Fibroblast of skin of right quadriceps (primary cell): ENCODE measurements around the gene FBLN5.
"Not testable (repeated sequence)": the region's sequence is repeated elsewhere in the genome, so short reads cannot be mapped to it uniquely, and the experiment has no call there.

Experiments used
- DNase-seq: peaks from one replicate; pipeline ENCODE4 v3.0.0-alpha.2; 2013

The FBLN5 gene

DNA sequence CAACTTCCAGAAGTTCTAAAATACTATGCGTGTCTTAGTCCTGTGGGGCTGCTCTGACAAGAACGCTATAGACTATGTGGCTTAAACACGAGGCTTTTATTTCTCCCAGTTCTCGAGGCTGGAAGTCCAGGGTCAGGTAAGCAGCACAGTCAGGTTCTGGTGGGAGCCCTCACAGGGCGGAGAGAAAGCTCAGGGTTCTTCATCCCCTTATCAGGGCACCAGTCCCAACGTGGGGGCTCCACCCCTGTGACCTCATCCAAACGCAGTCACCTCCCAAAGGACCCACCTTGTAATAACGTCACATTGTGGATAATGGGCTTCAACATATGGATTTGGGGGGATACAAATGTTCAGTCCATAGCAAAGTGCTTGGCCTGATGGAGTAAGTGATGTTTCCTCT lies 43.0 kb downstream of the FBLN5 start:
- no peak for DNase-seq

DNA sequence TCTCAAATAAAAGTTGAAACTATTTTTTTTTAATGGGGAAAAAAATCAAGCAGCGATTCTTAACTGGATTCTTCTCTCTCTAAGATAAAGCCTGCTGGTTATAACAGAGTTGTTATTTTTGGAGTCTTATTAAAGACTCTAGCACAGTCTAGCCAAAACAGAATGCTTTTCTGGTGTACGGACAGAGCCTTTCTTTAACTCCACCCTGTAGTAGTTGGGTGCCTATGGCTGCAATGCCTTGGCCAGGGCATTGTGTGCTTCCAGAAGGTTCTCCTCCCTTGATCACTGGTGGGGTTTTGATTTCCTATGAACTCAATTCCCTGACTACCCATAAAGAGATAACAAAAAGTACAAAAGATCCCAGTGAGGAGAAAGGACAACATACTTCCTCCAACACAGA lies 44.4 kb downstream of the FBLN5 start:
- DNase-seq = no peak

DNA sequence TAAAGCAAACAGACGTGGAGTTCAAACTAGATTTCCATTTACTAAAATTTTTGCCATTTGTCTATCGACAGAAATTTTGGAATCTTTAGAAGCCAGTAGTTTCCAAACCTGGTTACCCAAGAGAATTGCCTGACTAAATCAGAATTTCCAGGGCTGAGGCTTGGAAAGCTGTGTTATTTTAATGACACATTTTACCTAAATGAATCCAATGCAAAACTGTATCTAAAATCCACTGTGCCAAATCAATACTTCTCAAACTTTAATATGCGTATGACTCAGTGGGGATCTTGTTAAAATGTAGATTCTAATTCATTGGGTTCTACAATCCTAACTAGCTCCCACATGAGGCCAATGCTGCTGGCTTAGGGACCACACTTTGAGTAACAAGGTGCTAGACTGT lies 45.2 kb downstream of the FBLN5 start:
- DNase-seq = no peak

- no peak for DNase-seq
These were observed 45.9 kb downstream of the FBLN5 start for GRCh38 chr14:91901449-91902226.

DNA sequence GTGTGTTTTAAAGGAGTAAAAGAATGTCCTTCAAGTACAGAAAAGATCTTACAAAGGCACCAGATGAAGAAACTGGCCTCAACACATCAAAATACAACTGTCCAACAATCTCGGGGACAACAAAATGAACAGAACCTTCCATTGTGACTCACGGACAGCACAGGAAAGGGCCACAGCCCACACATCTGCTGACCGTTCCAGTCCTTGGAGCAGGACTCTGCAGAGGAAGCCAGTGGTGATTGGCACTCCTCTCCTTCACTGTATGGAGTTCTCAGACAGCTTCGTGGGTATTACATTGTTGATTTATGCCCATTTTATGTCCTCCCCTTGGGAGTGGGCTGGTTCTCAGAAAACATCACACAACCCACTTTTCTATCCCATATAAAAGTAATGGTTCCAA lies 47.7 kb downstream of the FBLN5 start:
- no peak for DNase-seq

DNA sequence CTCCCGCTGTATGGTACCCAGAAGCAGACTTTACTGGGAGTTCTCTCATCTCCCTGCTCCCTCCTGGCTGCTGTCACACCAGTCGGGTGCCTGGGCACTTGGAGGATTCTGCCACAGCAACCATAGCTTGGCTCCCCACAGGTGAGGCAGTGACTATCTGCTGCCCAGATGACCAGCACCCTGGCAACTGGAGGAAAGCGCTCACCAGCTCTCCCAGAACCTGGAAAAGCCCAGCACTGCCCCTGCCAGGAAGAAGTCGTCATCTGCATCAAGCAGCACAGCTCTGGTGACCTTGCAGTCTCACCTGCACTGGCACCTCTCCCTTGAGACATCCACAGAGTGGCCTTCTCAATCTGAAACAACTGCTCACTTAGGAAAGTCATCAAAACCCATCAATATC lies 48.3 kb downstream of the FBLN5 start:
- DNase-seq = no peak

- DNase-seq = no peak
These were observed 49.1 kb downstream of the FBLN5 start for GRCh38 chr14:91898372-91898771.

- DNase-seq = not testable (repeated sequence)
These were observed 49.8 kb downstream of the FBLN5 start for GRCh38 chr14:91897716-91898115.

GRCh38 chr14:91897106-91897701 lies 50.3 kb downstream of the FBLN5 start:
- DNase-seq = peak; percentile 20

- DNase-seq = no peak
These were observed 51.1 kb downstream of the FBLN5 start for GRCh38 chr14:91896419-91896818.

DNA sequence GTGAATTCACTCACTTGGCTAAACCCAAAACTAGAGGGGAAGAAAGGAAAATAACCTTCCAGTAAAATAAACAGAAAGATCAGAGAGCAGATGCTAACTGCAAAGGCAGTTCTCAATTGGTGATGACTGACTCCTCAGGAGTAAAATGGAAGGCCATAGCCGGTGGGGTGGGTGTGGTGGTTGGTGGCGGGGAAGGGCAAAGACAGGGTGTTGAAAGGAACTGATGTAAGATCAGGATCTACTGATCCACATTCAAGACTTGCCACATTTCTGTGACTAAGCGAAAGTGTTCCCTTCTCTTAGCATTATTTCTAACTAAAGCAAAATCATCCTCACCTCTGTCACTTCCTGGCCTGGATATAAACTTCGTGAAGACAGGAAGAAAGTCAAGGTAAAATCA lies 53.8 kb downstream of the FBLN5 start:
- no peak for DNase-seq

DNA sequence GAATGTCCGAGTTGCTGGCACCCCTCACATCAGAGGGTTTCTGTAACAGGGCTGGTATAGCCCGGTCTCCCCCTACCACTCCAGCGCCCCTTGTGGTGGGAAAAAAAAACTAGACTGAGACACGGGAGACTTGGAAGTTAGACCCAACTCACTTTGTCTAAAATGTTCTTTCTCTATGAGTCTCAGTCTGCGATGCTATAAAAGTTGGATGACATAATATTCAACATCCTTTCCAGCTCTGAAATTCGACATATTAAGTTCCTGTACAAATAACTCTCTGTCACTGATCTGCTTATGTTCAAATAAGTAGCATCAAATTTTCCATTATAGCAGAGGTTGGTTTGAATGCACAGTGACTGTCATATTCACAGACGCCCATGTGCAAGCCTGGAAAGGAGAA lies 54.5 kb downstream of the FBLN5 start:
- DNase-seq = no peak

DNA sequence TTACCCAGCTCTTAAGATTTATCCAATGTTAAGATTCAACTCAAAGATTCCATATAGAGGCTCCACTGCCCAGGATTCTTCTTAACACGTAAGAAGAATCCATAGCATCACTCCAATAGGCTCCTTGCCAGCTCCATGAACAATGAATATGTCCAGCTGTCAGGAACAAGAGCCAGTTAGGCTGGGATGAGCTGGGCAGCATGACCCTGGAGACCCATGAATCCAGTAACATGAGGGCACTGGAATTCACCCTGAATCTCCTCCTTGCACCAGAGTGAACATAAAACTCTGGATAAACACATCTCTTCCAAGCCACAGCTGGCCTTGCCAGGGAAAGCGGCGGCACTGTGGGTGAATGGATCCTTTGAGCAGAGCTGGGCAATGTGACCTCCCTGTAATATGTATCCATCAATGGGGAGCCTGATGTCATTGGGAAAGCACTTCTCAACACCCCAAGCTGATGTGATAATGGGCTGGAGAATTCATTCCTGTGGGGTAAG lies 55.7 kb downstream of the FBLN5 start:
- DNase-seq = peak; percentile 25

GRCh38 chr14:91891101-91891500 lies 56.4 kb downstream of the FBLN5 start:
- DNase-seq = no peak

DNA sequence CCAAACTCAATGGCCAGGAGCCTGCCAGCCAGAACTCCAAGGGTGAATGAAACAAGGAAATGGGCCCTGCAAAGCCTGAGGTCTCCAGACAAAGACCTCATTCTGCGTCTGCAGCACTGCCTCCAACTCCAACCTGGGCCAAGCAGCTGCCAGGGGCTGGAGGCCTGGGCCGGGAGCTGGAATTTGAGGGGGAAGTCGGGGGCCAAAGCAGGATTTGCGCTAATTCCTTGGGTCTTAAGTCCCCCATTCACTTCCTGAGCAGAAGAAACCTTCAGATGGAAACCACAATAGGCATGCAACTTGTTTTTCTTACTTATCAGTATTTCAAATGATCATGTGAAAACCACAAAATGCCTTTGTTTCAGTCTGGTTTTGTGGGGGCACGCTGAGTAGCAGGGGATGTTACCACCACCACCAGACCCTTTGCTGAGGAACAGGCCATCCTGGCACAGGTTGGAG lies 57.2 kb downstream of the FBLN5 start:
- no peak for DNase-seq

GRCh38 chr14:91889477-91890211 lies 57.9 kb downstream of the FBLN5 start:
- DNase-seq = no peak

DNA sequence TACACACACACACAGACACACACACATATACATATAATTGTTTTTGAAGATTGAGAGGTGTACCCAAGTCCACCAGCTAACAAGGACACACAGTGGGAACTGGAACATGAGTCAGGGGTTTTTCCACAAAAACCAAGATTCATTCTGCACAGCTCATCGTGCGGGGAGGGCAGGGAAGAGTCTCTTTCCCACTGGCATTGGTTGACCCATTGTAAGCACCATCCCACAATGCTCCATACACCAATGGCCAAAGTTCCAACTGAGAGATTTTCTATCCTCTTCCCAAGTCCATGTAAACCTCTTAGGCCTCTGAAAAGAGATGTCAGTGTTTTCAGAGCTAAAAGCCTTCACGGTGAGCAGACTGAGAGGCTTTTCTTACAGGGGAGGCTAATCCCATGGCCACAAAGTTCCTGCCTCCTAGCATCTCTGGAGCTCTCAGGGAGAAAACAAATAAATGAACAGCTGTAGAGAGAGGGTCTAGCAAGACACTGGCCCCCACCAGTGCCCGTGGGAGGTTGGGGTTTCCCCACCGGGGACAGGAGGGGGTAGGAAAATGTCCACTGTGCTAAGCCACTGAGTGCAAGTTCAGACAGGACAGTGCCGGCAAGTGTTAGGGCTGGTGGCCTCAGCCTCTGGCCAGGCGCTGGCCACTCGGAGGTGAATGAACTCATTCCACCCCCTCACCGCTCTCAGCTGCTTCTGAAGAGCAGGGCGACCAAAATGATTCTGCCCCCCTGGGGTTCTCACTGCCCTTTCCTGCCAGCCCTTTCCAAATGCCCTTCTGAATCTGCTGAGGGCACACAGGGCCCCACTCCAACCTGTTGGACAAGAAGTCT lies 58.6 kb downstream of the FBLN5 start:
- DNase-seq = no peak

GRCh38 chr14:91886961-91887360 lies 60.5 kb downstream of the FBLN5 start:
- no peak for DNase-seq

- DNase-seq = no peak
These were observed 61.7 kb downstream of the FBLN5 start for GRCh38 chr14:91885839-91886238.

DNA sequence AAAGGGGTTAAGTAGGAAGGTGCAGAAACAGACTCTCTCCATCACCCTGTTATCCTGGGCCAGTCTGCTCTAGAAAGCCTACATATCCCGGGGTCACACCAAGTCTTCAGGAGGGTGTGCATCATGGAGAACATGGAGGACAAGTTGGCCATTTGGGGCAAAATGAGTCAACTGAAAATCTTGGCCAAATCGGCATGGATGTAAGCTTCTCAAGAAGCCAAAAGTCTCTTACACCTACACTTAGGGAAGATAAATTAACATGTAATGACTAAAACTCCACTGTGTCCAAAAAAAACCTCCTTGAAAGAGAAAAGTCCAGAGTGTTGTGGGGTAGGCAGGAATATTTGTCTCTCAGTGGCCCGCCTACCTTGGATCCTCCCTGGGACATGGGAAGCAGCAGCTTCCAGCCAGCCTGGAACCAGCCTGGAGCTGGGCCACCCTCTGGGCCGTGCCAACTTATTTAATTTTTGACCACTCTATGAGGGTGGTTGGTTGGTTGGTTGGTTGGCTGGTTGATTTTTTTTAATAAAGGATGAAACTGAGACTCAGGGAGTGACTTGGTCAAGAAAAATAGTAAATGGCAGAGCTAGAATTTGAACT lies 62.3 kb downstream of the FBLN5 start:
- DNase-seq = no peak

DNA sequence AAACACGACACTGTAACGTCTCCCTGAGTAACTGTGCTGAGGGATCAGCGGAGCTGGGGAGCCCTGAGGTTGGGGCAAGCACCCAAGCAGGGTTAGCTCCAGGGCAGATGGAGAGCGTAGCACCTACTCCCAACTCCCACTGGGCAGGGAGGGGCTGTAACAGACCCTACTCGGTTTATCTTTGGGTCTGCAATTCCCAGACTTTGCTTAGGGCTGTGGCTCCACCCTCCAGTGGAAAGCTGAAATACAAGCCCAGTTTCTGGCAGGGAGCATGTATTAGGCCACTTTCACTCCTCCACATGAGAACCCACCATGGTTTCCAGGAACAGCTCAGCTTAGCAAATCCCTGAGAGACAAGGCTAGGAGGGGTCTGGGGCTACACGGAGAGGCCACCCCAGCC lies 62.8 kb downstream of the FBLN5 start:
- DNase-seq = no peak

GRCh38 chr14:91883753-91884152 lies 63.7 kb downstream of the FBLN5 start:
- DNase-seq = no peak
